GM18498 (cell line): ENCODE measurements around the gene BPIFA1.

Source experiments
- ATAC-seq: cut with Tn5 transposase; IDR thresholded peaks from one replicate; pipeline ENCODE4 v1.9.1; 2021; ENCODE audit warnings: mild to moderate bottlenecking, moderate library complexity; ENCODE audit not compliant: unreplicated experiment

Gene BPIFA1

DNA sequence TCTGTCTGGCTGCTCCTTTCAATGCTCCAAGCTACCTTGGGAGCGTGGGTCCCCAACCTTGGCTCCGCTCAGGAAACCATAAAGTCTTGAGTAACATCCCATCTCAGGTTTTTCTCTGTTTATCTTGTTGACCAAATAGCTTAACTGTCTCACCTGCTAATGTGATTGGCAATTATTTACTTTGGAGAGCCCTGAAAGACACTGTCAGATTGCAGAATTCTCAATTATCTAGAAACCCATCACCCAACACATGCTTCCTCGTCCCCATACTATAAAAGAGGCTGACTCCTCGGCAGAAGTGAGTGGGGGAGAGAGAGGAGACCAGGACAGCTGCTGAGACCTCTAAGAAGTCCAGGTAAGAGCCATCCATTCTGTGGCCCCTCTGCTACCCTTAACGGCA lies at the start of gene BPIFA1:
Gene BPIFA1, plus strand, starts transcription at position 301 of the 400 bp plus-strand sequence. CDS start 1,716 bp downstream, outside the sequence.
- no peak for ATAC-seq

DNA sequence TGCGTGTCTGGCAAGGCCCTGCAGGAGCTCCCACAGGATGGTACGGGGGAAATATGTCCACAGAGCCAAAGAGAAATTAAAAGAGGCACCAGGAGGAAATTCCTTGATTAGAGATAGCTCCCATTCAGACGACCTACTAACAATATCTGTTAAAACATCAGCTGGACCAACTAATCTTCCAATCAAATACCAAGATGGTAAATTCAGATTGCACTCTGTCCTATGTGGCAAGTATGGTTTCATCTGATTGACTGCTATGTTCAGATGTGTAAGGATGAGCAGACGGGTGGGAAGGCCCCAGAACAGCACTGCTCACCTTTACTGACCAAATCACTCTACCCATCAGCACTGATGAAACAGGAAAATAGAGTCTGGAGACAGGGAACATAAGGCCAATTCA lies 48.3 kb upstream of the BPIFA1 start:
- no peak for ATAC-seq

DNA sequence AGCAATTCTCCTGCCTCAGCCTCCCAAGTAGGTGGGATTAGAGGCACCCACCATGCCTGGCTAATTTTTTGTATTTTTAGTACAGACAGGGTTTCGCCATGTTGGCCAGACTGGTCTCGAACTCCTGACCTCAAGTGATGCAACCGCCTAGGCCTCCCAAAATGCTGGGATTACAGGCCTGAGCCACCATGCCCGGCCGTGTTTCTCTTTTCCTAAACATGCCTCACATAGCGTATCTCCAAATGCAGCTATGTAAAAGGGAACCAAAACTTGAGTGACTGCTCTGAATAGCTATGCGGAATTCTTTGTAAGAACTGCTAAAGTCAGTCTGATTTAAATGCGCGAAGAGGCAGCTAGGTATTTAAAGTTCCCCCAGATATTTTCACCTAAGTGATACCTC lies 47.4 kb upstream of the BPIFA1 start:
- no peak for ATAC-seq

DNA sequence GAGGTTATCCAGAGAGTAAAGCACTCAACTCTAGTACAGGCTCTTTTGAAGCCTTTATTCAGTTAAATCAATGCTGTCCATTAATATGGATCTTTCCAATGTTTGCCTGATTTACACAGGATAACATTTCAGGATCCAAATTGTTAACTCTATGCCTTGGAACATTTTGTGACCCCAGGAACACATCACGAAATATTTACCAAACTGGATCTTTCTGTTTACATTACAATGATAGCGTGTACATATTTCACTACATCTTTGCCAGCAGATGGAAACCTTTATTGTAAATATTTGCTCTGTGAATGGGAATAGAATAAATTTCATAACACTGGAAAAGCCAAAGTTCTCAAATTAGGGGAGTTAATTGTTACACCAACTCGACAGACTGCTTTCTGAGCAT lies 44.3 kb upstream of the BPIFA1 start:
- no peak for ATAC-seq

GRCh38 chr20:33191955-33192354 lies 43.8 kb upstream of the BPIFA1 start:
- no peak for ATAC-seq

- ATAC-seq: no peak
Measured at GRCh38 chr20:33192912-33193501, 42.8 kb upstream of the BPIFA1 start.

DNA sequence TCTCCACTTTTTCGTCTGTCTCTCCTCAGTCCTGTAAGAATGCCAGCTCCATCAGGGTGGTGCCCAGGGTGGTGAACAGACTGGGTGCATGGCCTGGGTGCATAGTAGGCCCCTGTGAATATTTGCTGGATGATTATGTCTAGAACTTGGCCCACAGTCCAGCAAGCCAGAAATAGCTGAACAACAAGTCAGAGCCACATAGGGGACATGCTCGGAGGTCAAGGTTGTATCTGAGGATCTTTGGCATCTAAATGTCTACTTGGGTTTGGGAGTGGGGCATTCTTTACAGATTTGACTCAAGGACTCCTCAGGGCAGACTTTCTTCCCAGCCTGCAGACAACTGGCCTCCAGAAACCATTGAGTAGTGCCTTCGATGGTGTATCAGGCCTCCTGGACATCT lies 36.8 kb upstream of the BPIFA1 start:
- no peak for ATAC-seq

DNA sequence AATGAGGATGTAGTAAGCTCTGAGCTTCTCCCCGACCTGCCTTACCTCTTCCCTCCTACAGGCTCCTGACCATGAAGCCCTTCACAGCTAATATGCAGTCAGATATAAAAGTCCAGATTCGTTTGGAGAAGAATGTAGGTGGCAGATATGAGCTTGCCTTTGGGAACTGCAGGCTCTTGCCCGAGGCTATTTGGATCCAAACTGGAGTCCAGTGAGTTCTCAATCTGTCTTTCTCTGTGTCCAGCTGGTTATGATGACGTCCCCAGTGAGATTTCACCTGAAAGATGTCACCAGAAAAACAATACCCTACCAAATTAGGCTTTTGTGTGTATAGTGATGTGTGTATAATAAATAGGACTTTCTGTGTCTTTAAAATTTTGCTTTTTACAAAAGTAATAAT lies 33.3 kb upstream of the BPIFA1 start:
- ATAC-seq: no peak

DNA sequence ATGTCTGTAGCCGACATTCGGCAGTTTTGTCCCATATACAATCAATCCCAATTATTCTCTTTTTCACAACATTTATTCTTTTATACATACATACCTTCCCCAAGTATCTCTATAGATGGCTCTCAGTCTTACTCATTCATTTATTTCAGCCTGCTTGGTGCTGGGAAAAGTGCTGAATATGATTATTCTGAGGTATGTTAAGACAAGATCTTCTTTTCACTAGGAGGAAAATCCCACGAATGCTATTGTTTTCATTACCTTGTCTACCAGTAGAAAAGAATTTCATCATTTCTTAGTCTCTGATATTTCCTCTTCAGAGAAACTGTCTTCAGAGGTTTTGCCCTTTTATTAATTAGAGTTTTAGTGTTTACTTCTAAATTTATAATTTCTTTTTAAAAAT lies 32.4 kb upstream of the BPIFA1 start:
- no peak for ATAC-seq

GRCh38 chr20:33209789-33210188 lies 26.0 kb upstream of the BPIFA1 start:
- no peak for ATAC-seq

DNA sequence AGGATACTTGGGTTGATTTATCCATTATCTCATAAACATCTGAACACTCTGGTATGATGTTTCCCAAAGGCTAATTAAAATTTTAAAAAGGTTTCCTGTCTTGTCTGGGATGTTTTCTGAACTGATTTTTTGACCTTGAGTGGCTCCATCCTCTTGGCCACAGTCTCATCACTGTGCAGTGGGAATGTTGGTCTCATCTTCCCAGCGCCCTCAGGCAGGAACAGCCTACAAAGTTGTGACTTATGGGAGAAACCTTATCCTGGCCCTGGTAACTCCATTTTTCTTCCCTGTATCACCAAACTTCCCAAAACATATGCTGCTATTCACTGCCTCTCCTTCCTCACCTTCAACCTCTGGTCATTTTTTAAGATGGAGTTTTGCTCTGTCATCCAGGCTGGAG lies 25.4 kb upstream of the BPIFA1 start:
- ATAC-seq: no peak

DNA sequence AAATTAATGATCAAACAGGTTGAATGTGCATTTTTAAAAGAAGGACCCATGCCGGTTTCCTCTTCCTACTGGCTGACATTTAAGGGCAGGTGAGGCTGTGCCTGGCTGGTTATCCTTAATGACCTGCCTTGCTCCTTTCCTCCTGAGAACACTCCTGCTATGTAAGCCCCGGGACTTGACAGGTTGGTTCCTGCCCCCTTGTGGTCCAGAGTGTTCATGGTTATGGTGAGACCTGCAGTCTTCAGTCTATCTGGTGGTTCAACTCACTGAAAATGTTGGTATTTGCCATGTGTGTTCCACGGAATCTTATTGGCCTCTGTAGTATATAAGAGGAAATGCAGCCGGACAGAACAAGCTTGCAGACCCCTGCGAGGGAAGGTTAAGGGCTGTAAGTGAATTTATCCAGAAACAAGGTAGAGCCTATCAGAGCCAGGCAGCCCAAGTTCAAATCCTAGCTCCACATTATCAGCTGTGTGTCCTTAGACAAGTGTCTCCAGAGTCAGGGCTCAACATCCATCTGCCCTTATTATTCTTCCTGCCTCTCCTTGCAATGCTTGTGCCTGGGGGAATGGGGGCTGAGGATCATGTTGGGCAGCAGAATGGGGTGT lies 23.9 kb upstream of the BPIFA1 start:
- ATAC-seq: no peak

- ATAC-seq: no peak
Measured at GRCh38 chr20:33217052-33217451, 18.7 kb upstream of the BPIFA1 start, which contains the start of gene BPIFA3. Gene BPIFA3, plus strand, starts transcription at chr20:33217352. Its CDS starts 185 bp downstream, at chr20:33217537.

DNA sequence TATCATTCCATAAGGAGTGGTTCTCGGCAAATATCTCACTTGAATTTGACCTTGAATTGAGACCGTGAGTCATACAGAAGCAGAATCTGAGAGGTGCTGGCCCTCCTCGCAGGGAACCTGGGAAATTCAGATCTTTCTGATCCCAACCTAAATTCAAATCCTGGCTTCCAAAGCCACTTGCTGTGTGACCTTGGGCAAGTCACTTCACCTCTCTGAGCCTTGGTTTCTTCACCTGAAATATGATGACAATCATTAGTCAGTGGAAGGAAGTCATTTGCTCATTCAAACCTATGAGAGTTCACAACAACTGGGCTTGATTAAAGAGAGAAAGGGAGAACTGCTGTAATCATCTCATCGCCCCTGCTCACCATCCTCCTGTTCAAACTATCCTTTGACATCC lies 11.4 kb upstream of the BPIFA1 start:
- no peak for ATAC-seq

DNA sequence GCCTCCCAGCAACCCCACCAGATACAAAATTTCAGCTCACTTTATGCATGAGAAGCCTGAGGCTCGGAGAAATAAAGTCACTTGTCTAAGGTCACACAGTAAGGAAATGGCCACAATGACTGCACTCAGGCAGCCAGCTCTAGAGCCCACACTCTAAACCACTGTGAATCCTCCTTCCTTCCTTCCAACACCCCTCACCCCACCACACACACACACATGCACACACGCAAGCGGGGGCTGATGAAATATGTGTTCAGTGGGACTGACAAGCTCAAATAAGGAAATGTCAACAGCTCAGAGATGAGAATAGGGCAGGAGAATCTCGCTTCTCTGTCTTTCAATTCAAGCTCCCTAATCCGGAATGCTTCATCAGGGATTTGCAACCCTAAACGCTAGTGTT lies 6.0 kb upstream of the BPIFA1 start:
- ATAC-seq: no peak

DNA sequence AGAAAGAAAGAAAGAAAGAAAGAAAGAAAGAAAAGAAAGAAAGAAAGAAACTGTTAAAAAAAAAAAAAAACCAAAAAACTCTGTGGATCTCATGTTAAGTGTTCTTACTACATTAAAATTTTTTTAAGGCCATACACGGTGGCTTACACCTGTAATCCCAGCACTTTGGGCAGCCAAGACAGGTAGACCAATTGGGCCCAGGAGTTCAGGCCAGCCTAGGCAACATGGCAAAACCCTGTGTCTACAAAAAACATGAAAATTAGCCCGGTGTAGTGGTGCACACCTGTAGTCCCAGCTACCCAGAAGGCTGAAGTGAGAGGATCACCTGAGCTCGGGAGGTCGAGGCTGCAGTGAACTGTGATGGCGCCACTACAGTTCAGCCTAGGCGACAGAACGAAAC lies 4.6 kb upstream of the BPIFA1 start:
- no peak for ATAC-seq

- no peak for ATAC-seq
Measured at GRCh38 chr20:33232486-33233072, 3.2 kb upstream of the BPIFA1 start.

DNA sequence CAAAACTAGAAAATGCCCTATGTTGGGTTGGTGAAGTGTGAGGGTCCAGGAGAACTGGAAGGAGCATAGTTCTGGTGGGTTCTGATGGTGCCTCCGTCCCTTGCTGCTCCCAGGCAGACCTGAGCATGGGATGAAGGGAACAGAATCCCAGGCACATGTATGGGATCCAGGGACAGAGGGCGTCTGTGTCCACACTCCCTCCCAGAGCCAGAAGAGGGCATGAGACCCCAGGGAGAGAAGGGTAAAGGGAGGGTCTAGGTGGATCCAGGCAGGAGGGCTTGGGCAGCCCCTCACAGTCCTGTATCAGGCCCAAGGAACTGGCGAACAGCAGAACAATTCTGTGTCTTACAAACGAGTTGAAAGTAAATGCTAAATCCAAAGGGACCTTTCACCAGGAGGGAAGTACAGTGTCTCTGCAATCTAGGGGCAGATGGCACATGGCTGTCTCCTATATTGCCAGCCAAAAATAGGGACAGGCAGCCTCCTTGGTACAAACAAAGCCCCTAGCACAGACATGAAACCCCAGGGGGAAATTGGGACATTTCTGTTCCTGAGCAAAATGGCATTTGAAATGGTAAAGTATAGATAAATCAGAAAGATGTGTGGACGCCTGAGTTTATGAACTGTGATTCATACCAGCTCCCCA lies 2.5 kb upstream of the BPIFA1 start:
- no peak for ATAC-seq

- ATAC-seq: no peak
Measured at GRCh38 chr20:33234050-33234449, 1.7 kb upstream of the BPIFA1 start.

DNA sequence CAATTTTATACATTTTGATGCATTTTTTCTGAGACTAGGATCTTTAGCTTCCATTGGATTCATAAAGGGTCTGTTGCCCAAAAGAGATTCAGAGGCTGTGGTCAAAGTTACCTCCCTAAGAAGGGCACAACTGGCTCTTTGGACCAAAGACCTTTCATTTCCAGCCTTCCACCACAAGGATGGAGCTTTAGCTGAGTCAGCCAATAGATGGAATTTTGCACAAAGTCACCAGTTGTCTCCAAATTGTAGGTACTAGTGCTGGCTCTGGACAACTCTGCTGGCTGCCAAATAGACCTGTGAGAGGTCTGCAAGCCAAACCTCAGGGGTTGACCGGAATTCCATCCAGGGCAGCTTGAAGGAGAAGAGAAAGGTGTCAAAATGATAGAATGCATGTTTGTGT lies 555 bp downstream of the BPIFA1 start:
- ATAC-seq: no peak

DNA sequence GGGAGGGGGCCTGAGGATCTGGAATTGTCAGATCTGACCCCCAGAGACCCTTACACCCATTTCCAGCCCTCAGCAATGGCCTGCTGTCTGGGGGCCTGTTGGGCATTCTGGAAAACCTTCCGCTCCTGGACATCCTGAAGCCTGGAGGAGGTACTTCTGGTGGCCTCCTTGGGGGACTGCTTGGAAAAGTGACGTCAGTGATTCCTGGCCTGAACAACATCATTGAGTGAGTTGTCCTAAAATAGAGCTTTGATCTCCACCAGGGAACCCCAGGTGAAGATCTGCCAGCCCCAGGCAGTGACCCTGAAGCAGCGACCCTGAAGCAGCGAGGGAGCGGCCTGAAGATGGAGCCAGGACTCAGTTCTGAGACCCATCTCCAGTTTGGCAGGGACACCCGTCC lies 2.2 kb downstream of the BPIFA1 start:
- ATAC-seq: no peak

DNA sequence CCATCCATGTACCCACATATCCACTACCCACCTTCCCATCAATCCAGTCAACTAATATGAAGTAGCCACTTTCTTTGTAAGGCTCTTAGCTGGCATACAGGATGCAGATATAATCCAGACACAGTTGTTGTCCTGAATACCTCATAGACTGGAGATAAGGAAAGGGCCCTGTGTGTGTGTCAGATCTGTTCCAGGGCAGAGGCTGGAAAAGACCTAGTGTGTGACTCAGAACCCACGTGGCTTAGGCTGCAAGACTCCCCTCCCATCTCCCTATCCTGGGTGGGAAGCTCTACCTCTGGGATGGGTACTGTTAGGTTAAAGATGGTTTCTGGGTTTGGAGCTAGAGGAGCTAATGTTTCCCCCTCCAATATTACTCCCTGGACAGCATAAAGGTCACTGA lies 3.6 kb downstream of the BPIFA1 start:
- ATAC-seq: no peak
